GM12878 (cell line): Measurements from ENCODE around the gene MOGAT1. TPM values are rescaled to one million over a fixed set of nuclear protein-coding genes. Genes with fewer than 3 reads are reported as not detected.

Source experiments
- CBX5 ChIP-seq: sonication (generic); IDR thresholded peaks from 2 replicates; pipeline ENCODE4 v1.6.1; 2016; ENCODE audit warnings: low read depth, moderate library complexity, mild to moderate bottlenecking, inconsistent platforms
- FOS ChIP-seq: IDR thresholded peaks from 3 replicates; pipeline ENCODE4 v1.6.1; 2011; ENCODE audit warnings: borderline replicate concordance; ENCODE audit not compliant: insufficient read length; ENCODE audit errors: extremely low read depth
- USF1 ChIP-seq: IDR thresholded peaks from 2 replicates; pipeline ENCODE4 v1.6.1; 2011; ENCODE audit warnings: borderline replicate concordance, low read depth, mild to moderate bottlenecking, moderate library complexity, mixed read lengths, low read length; ENCODE audit not compliant: insufficient read depth; ENCODE audit errors: extremely low read length
- ZBTB4 ChIP-seq: fragments of 450-650 bp; formaldehyde crosslinking; IDR thresholded peaks from 2 replicates; pipeline ENCODE4 v1.4.0; 2022; ENCODE audit warnings: mild to moderate bottlenecking, moderate library complexity
- ZBTB40 ChIP-seq: fragments of 450-650 bp; IDR thresholded peaks from 2 replicates; pipeline ENCODE4 v1.6.1; 2016; ENCODE audit warnings: mild to moderate bottlenecking, moderate library complexity, borderline replicate concordance
- ZNF217 ChIP-seq: fragments of 450-650 bp; IDR thresholded peaks from 2 replicates; pipeline ENCODE4 v1.6.1; 2017; ENCODE audit warnings: antibody characterized with exemption, mild to moderate bottlenecking
- ZNF622 ChIP-seq: fragments of 450-650 bp; IDR thresholded peaks from 2 replicates; pipeline ENCODE4 v1.6.1; 2017; ENCODE audit warnings: mild to moderate bottlenecking, inconsistent platforms
- polyA plus RNA-seq, 11 experiments: library from polyadenylated mRNA; depleted of rRNA in 4 of 11; unstranded in 6 of 11; stranded (reverse) in 5 of 11; fragments of >200 nt; fragmentation: Nextera tagmentation in 4 of 11; fragmentation: Illumina TruSeq in 1 of 11; extraction: Ambion mirVana in 4 of 11; extraction: Trizol in 1 of 11; gene quantifications; 1 replicate in 1 of 11; 2 replicates in 10 of 11; pipeline versions ENCODE4 v1.2.1 to v1.2.3, GENCODE V29; 2011 to 2016; ENCODE audit warnings: inconsistent platforms in 2 of 11, missing spikeins in 2 of 11, low read depth in 1 of 11
- total RNA-seq, 4 experiments: library from RNA; depleted of rRNA in 3 of 4; stranded (reverse); fragments of >200 nt in 3 of 4; fragmentation: Illumina TruSeq in 1 of 4; extraction: Trizol in 1 of 4; gene quantifications; 2 replicates each; pipeline versions ENCODE4 v1.2.1 to v1.2.3, GENCODE V29; 2013 to 2021

MOGAT1 gene
- total and polyA plus RNA-seq, 10 of the 15 experiments (the other 5 are each of a cell fraction or from before 2014, with no cell fraction given) = not detected

GRCh38 chr2:222714361-222715241 lies 43.1 kb downstream of the MOGAT1 start (continued):
- TF ChIP-seq USF1 = no peak
- TF ChIP-seq FOS = no peak
- no peak for TF ChIP-seq CBX5
- TF ChIP-seq ZNF217 = no peak
- TF ChIP-seq ZBTB4 = no peak
- TF ChIP-seq ZBTB40 = no peak
- TF ChIP-seq ZNF622 = no peak
